Activated T-helper 17 cell treated with anti-CD3 and anti-CD28 coated beads, Interleukin-2, amount 50 U/mL, for 72 hours (primary cell): ENCODE results near the gene AADACL3. TPM values are rescaled to one million over a fixed set of nuclear protein-coding genes. Genes with fewer than 3 reads are reported as not detected.
"Not testable (repeated sequence)": the region's sequence is repeated elsewhere in the genome, so short reads cannot be mapped to it uniquely, and the experiment has no call there.

Source experiments
- ATAC-seq: fragments of 150-1000 bp; cut with Tn5 transposase; replicated peaks from 2 replicates; pipeline ENCODE4 v1.10.0; 2021; ENCODE audit warnings: mild to moderate bottlenecking, moderate library complexity
- H3K27ac Mint-ChIP-seq: one replicate; pipeline ENCODE4 v1.8.0; 2022; ENCODE audit warnings: mixed read lengths
- H3K27me3 Mint-ChIP-seq: one replicate; pipeline ENCODE4 v1.8.0; 2022; ENCODE audit warnings: mixed read lengths
- H3K36me3 Mint-ChIP-seq: one replicate; pipeline ENCODE4 v1.8.0; 2022; ENCODE audit warnings: low read depth, mild to moderate bottlenecking, mixed read lengths
- H3K4me1 Mint-ChIP-seq: one replicate; pipeline ENCODE4 v1.8.0; 2022; ENCODE audit warnings: mixed read lengths
- H3K4me3 Mint-ChIP-seq: one replicate; pipeline ENCODE4 v1.8.0; 2022; ENCODE audit warnings: mild to moderate bottlenecking, mixed read lengths
- H3K9me3 Mint-ChIP-seq: one replicate; pipeline ENCODE4 v1.8.0; 2022; ENCODE audit warnings: mixed read lengths
- total RNA-seq, 2 donors: library from RNA; stranded (reverse); gene quantifications; one replicate each; pipeline ENCODE4 v1.2.3, GENCODE V29; 2022

AADACL3 gene, protein sequence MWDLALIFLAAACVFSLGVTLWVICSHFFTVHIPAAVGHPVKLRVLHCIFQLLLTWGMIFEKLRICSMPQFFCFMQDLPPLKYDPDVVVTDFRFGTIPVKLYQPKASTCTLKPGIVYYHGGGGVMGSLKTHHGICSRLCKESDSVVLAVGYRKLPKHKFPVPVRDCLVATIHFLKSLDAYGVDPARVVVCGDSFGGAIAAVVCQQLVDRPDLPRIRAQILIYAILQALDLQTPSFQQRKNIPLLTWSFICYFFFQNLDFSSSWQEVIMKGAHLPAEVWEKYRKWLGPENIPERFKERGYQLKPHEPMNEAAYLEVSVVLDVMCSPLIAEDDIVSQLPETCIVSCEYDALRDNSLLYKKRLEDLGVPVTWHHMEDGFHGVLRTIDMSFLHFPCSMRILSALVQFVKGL
- total RNA-seq: not detected

DNA sequence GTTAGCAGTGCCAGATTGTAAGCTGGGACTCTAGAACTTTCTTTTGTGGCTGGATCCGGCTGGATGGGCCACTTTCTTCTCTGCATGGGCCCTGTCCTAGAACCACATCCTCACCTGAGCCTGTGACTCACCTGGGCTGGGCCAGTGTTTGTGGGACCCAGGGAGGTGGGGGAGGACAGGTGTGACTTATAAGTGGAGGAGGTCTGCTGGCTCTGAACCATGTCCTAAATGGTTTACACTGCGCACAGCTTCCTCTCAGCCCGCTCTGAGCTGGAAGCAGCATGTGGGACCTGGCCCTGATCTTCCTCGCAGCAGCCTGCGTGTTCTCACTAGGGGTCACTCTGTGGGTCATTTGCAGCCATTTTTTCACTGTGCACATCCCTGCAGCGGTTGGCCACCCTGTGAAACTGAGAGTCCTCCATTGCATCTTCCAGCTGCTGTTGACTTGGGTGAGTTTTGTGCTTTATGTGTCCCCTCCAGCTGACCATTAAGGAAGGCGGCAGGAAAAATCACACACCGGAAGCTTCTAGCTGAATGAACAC lies at the start of gene AADACL3:
Gene AADACL3, plus strand, starts transcription at position 215 of the 542 bp plus-strand sequence. Its CDS starts 67 bp downstream, at position 282.
- Mint-ChIP-seq H3K36me3 (no peaks in the 10 kb centered on the region), H3K27ac (no peak within 1 kb of the TSS), H3K4me1 (peaks cover 4% of the 10 kb centered on the region), H3K4me3 (no peak within 1 kb of the TSS), H3K27me3 (peaks cover 38% of the 10 kb centered on the region), H3K9me3 (no peaks in the 10 kb centered on the region)
- ATAC-seq: no peak

DNA sequence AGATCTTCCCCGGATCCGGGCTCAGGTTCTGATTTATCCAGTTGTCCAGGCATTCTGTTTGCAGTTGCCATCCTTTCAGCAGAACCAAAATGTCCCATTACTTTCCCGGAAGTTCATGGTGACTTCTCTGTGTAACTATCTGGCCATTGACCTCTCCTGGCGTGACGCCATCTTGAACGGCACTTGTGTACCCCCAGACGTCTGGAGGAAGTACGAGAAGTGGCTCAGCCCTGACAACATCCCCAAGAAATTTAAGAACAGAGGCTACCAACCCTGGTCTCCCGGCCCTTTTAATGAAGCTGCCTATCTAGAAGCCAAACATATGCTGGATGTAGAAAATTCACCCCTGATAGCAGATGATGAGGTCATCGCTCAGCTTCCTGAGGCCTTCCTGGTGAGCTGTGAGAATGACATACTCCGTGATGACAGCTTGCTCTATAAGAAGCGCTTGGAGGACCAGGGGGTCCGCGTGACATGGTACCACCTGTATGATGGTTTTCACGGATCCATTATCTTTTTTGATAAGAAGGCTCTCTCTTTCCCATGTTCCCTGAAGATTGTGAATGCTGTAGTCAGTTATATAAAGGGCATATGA lies 49.7 kb upstream of the AADACL3 start:
- ATAC-seq: no peak
- no peaks in the 10 kb centered on the region for H3K9me3 Mint-ChIP-seq

DNA sequence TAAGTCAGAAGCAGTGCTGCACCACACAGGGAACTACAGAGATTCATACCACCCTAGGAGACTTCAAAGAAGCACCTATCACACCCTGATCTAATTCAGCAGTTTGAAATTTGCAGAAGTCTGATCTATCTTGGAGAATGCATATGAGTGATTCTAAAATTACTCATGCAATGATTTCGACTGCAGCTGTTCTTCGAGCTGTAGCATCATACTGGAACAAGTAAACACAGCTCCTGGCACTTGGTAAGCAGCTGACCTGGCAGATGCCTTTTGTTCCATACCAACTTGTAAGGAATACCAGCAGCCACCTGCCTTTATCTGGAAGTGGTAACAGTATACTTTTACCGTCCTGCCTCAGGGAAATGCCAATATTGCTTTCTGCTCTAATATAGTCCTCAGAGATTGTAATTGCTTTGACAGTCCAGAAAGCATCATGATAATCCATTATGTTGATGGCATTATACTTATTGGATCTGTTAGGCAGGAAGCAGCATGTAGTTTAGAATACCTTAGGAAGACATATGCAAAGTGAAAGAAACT lies 46.3 kb upstream of the AADACL3 start:
- Mint-ChIP-seq H3K27me3 (peaks cover 20% of the 10 kb centered on the region), H3K27ac (no peak overlapping the region), H3K4me1 (no peaks in the 10 kb centered on the region), H3K36me3 (no peaks in the 10 kb centered on the region), H3K4me3 (no peak overlapping the region), H3K9me3 (no peaks in the 10 kb centered on the region)
- ATAC-seq: no peak

More for the DNA sequence above, 49.7 kb upstream of the AADACL3 start:
- Mint-ChIP-seq H3K36me3 (no peaks in the 10 kb centered on the region), H3K27me3 (peaks cover 6% of the 10 kb centered on the region), H3K27ac (no peak overlapping the region), H3K4me3 (no peak overlapping the region), H3K4me1 (no peaks in the 10 kb centered on the region)

- Mint-ChIP-seq H3K4me1 (no peaks in the 10 kb centered on the region), H3K4me3 (no peak overlapping the region), H3K9me3 (no peaks in the 10 kb centered on the region), H3K27ac (no peak overlapping the region), H3K36me3 (no peaks in the 10 kb centered on the region), H3K27me3 (peaks cover 16% of the 10 kb centered on the region)
- no peak for ATAC-seq
These were observed 41.6 kb upstream of the AADACL3 start for GRCh38 chr1:12674358-12674757.

- peaks cover 23% of the 10 kb centered on the region for H3K27me3 Mint-ChIP-seq
These were observed 39.8 kb upstream of the AADACL3 start for GRCh38 chr1:12676122-12676521.

GRCh38 chr1:12677565-12677964 lies 38.3 kb upstream of the AADACL3 start:
- Mint-ChIP-seq H3K36me3 (no peaks in the 10 kb centered on the region), H3K4me1 (no peaks in the 10 kb centered on the region), H3K27ac (no peak overlapping the region), H3K4me3 (no peak overlapping the region), H3K27me3 (peaks cover 15% of the 10 kb centered on the region), H3K9me3 (peaks cover 4% of the 10 kb centered on the region)
- ATAC-seq: no peak

More at GRCh38 chr1:12676122-12676521, 39.8 kb upstream of the AADACL3 start:
- not testable (repeated sequence) for H3K27ac Mint-ChIP-seq, H3K9me3 Mint-ChIP-seq, ATAC-seq, H3K36me3 Mint-ChIP-seq, H3K4me1 Mint-ChIP-seq, H3K4me3 Mint-ChIP-seq

DNA sequence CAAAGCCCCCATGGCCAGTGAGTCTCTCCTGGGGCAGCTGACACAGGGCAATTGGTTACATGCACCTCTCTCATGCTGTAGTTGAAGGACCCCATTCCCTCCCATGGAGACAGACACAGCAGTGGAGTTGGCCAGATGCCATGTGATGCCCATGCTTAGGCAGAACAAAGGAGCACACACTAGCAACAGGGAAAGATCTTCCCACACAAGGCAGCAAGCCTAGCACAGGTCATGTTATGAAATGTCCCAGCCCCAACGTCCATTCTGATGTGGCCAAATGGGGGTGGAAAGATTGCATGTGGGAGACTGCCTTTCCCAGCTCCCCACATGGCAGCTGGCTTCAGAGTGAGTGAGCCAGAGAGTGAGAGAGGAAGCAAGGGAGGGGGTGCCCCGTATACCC lies 37.6 kb upstream of the AADACL3 start:
- Mint-ChIP-seq H3K27ac (no peak overlapping the region), H3K4me3 (no peak overlapping the region), H3K36me3 (no peaks in the 10 kb centered on the region), H3K27me3 (peaks cover 18% of the 10 kb centered on the region), H3K9me3 (peaks cover 4% of the 10 kb centered on the region), H3K4me1 (no peaks in the 10 kb centered on the region)
- no peak for ATAC-seq

GRCh38 chr1:12678820-12679219 lies 37.1 kb upstream of the AADACL3 start:
- Mint-ChIP-seq H3K9me3 (peaks cover 4% of the 10 kb centered on the region), H3K27ac (no peak overlapping the region), H3K4me1 (no peaks in the 10 kb centered on the region), H3K4me3 (no peak overlapping the region), H3K27me3 (peaks cover 19% of the 10 kb centered on the region), H3K36me3 (no peaks in the 10 kb centered on the region)
- no peak for ATAC-seq

DNA sequence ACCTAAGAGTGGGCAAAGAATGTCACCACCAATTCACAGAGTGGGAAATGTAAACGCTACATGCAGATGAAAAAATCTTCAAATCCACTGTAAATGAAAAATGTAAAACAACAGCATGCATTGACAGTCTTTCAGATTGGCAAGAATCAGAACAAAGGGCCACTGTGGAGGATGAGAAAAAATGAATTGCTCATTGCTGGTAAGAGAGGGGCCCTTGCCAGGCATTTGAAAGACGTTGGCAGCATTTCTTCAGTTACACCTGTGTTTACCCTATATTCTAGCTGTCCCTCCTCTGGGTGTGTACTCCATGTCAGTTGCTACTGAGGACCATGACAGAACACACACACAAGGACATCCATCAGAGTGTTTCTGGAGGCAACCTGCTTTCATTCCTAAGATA lies 25.8 kb upstream of the AADACL3 start:
- Mint-ChIP-seq H3K9me3 (no peaks in the 10 kb centered on the region), H3K27ac (no peak overlapping the region), H3K27me3 (peaks cover 7% of the 10 kb centered on the region), H3K4me3 (no peak overlapping the region), H3K36me3 (no peaks in the 10 kb centered on the region), H3K4me1 (no peaks in the 10 kb centered on the region)
- ATAC-seq: no peak

DNA sequence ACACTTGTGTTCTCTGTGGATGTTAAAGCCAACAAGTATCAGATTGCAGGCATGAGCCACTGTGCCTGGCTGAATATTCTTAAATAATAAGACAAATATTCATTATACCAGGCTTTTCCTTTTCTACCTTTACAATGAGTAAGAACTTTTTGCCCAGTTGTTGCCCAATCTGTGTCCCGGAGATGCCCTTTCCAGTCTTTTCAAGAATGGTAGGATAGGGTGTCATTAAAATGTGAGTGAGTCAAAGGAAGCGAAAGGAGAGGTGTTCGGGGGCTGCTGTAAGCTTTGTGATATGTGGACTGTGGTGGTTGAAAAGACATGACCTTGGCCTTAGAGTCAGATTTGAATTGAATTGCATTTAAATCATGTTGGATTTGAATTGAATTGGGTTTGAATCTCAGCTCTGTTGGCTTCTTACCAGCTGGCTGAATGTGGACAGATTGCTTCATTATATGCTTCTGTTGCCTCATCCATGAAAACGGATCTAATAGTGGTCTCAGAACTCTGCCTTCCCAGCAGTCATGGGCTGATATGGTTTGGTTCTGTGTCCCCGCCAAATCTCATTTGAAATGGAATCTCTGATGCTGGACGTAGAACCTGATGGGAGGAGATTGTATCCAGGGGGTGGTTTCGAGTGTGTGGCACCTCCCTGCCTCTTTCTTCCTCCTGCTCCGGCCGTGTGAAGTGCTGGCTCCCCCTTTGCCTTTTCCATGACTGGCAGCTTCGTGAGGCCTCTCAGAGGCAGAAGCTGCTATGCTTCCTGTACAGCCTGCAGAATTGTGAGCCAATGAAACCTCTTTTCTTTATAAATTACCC lies 22.7 kb upstream of the AADACL3 start:
- Mint-ChIP-seq H3K4me3 (no peak overlapping the region), H3K4me1 (no peaks in the 10 kb centered on the region), H3K27ac (no peak overlapping the region), H3K27me3 (peaks cover 7% of the 10 kb centered on the region), H3K36me3 (no peaks in the 10 kb centered on the region), H3K9me3 (no peaks in the 10 kb centered on the region)
- ATAC-seq: no peak

DNA sequence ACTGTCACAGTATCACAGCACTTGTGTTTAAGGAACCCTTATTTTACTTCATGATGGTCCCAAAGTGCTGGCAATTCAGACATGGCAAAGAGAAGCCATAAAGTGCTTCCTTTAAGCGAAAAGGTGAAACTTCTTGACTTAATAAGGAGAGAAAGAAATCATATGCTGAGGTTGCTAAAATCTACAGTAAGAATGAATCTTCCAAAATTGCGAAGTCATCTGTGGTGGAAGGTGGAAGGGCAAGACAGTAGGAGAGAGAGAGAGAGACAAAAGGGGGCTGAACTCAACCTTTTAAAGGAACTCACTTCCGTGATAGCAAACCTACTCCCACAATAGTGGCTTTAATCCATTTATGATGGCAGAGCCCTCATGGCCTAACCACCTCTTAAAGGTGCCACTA lies 19.3 kb upstream of the AADACL3 start:
- no peak for ATAC-seq
- H3K27me3 Mint-ChIP-seq: peaks cover 21% of the 10 kb centered on the region
- no peak overlapping the region for H3K27ac Mint-ChIP-seq
- H3K4me1 Mint-ChIP-seq: no peaks in the 10 kb centered on the region
- H3K9me3 Mint-ChIP-seq: no peaks in the 10 kb centered on the region
- no peaks in the 10 kb centered on the region for H3K36me3 Mint-ChIP-seq
- no peak overlapping the region for H3K4me3 Mint-ChIP-seq

- H3K9me3 Mint-ChIP-seq: no peaks in the 10 kb centered on the region
- no peak overlapping the region for H3K27ac Mint-ChIP-seq
- no peaks in the 10 kb centered on the region for H3K4me1 Mint-ChIP-seq
- no peak for ATAC-seq
- H3K36me3 Mint-ChIP-seq: no peaks in the 10 kb centered on the region
- no peak overlapping the region for H3K4me3 Mint-ChIP-seq
- H3K27me3 Mint-ChIP-seq: peaks cover 21% of the 10 kb centered on the region
These were observed 18.5 kb upstream of the AADACL3 start for GRCh38 chr1:12697397-12697796.

DNA sequence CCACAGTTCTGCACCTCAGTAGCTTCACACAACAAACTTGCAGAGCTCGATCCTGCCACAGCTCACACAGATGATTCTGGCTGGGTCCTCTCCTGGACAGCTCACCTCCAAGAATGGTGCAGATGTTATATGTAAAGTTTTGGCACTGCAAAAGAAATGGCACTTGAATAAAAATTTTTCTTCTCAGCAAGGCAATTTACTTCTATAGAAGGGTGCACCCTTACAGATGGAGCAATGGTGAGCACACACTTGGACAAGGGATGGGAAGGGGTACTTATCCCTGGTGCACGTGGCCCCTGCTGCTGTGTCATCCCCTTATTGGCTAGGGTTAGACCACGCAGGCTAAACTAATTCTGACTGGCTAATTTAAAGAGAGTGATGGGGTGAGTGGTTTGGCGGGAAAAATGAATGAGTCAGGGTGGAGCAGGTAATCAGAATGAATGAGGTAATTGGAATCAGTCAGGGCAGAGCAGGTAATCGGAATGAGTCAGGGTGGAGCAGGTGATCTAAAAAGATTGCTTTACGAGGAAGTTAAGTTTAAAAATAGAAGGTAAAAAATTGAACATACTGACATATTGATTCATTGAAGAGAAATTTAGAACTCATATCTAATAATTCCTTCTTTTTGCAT lies 12.0 kb upstream of the AADACL3 start:
- H3K4me3 Mint-ChIP-seq: no peak overlapping the region
- no peak overlapping the region for H3K27ac Mint-ChIP-seq
- H3K36me3 Mint-ChIP-seq: no peaks in the 10 kb centered on the region
- no peak for ATAC-seq
- peaks cover 18% of the 10 kb centered on the region for H3K27me3 Mint-ChIP-seq
- no peaks in the 10 kb centered on the region for H3K4me1 Mint-ChIP-seq
- H3K9me3 Mint-ChIP-seq: peaks cover 9% of the 10 kb centered on the region

DNA sequence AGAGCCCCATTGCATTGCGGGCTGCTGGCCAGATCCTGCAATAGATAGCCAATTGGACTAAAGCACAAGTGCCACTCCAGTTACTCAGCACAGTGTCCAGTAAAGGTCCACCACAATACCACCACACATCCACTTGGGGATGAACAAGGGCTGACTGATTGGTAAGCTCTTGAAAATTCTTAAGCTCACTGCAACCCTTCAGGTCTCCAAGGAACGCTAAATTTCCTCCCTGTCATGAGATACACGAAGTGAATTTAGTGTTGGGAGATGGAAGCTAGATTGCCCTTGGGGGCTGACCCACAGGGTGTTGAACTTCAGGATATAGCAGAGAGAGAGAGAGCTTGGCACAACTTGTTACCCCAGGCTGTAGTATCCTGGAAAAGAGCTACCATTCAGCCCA lies 9.8 kb upstream of the AADACL3 start:
- ATAC-seq: no peak
- Mint-ChIP-seq H3K27me3 (peaks cover 11% of the 10 kb centered on the region), H3K27ac (no peak overlapping the region), H3K36me3 (no peaks in the 10 kb centered on the region), H3K4me3 (no peak overlapping the region), H3K9me3 (peaks cover 9% of the 10 kb centered on the region), H3K4me1 (no peaks in the 10 kb centered on the region)
